Keratinocyte (primary cell): ENCODE data around the gene IVNS1ABP. TPM values are rescaled to one million over a fixed set of nuclear protein-coding genes. Genes with fewer than 3 reads are reported as not detected.

Experiments used
- DNase-seq: peaks from one replicate; pipeline ENCODE4 v3.0.0-alpha.2; 2011; ENCODE audit warnings: low read depth, missing footprints, low spot score
- FAIRE-seq: peaks from 2 replicates; lab custom pipeline; 2011; peaks lifted over from hg19 to GRCh38; lab: Jason Lieb, UNC
- H2AFZ ChIP-seq: 2 replicates; pipeline ENCODE4 v1.6.0; 2012; ENCODE audit warnings: low read length, control low read depth, inconsistent platforms; ENCODE audit not compliant: control insufficient read depth
- H3K27ac ChIP-seq: 2 replicates; pipeline ENCODE4 v1.5.1; 2011; ENCODE audit warnings: low read length; ENCODE audit not compliant: control insufficient read depth, insufficient read depth
- H3K27me3 ChIP-seq: 3 replicates; pipeline ENCODE4 v1.6.0; 2011; ENCODE audit warnings: low read length; ENCODE audit not compliant: control insufficient read depth, insufficient read depth; ENCODE audit errors: extremely low read depth
- H3K36me3 ChIP-seq, 2 experiments: 2 replicates in 1 of 2; 3 replicates in 1 of 2; pipeline ENCODE4 v1.5.1; 2011; ENCODE audit warnings: low read length in 2 of 2, mild to moderate bottlenecking in 1 of 2; ENCODE audit not compliant: control insufficient read depth in 2 of 2, insufficient read depth in 2 of 2; ENCODE audit errors: extremely low read depth in 1 of 2
- H3K4me1 ChIP-seq: 3 replicates; pipeline ENCODE4 v1.5.1; 2011; ENCODE audit warnings: low read length; ENCODE audit not compliant: control insufficient read depth, insufficient read depth; ENCODE audit errors: extremely low read depth
- H3K4me2 ChIP-seq: 3 replicates; pipeline ENCODE4 v1.6.0; 2011; ENCODE audit warnings: low read depth, low read length; ENCODE audit not compliant: control insufficient read depth, insufficient read depth; ENCODE audit errors: extremely low read depth
- H3K4me3 ChIP-seq, 3 experiments: fragments of 200-600 bp in 1 of 3; sonication (generic) in 1 of 3; 2 replicates in 2 of 3; 3 replicates in 1 of 3; pipeline ENCODE4 v1.5.1; 2011 to 2016; ENCODE audit warnings: low read length in 3 of 3, mild to moderate bottlenecking in 3 of 3, control low read depth in 2 of 3, inconsistent platforms in 1 of 3, low read depth in 1 of 3, mixed read lengths in 1 of 3, mixed run types in 1 of 3, moderate library complexity in 1 of 3; ENCODE audit not compliant: control insufficient read depth in 2 of 3, insufficient read depth in 2 of 3; ENCODE audit errors: extremely low read depth in 1 of 3
- H3K79me2 ChIP-seq: 2 replicates; pipeline ENCODE4 v1.6.0; 2012; ENCODE audit warnings: low read length; ENCODE audit not compliant: control insufficient read depth, insufficient read depth
- H3K9ac ChIP-seq: 3 replicates; pipeline ENCODE4 v1.6.0; 2011; ENCODE audit warnings: low read length; ENCODE audit not compliant: control insufficient read depth, insufficient read depth; ENCODE audit errors: extremely low read depth
- H3K9me1 ChIP-seq: 3 replicates; pipeline ENCODE4 v1.6.0; 2011; ENCODE audit warnings: low read length; ENCODE audit not compliant: control insufficient read depth, insufficient read depth; ENCODE audit errors: extremely low read depth
- H3K9me3 ChIP-seq: 2 replicates; pipeline ENCODE4 v1.5.1; 2012; ENCODE audit warnings: low read depth, low read length; ENCODE audit not compliant: control insufficient read depth
- H4K20me1 ChIP-seq: 3 replicates; pipeline ENCODE4 v1.6.0; 2011; ENCODE audit warnings: low read length; ENCODE audit not compliant: control insufficient read depth, insufficient read depth; ENCODE audit errors: extremely low read depth
- CTCF ChIP-seq, 3 experiments: IDR thresholded peaks in 1 of 3; conservative IDR thresholded peaks in 1 of 3; optimal IDR thresholded peaks in 1 of 3; 2 replicates in 2 of 3; 3 replicates in 1 of 3; pipeline versions ENCODE3 to v1.5.1; 2011; ENCODE audit warnings: low read length in 3 of 3, mild to moderate bottlenecking in 3 of 3, moderate library complexity in 2 of 3, control low read depth in 1 of 3, inconsistent platforms in 1 of 3; ENCODE audit not compliant: insufficient read depth in 2 of 3; ENCODE audit errors: extremely low read depth in 1 of 3
- EZH2 ChIP-seq: IDR thresholded peaks from one replicate; pipeline ENCODE4 v1.6.1; 2012; ENCODE audit warnings: inconsistent platforms, mild to moderate bottlenecking, low read length, moderate library complexity
- dilution Hi-C: fragments of 300-500 bp; cut with MboI; formaldehyde crosslinking; loops from one replicate; pipeline ENCODE4 v1.7.0; 2020; ENCODE audit warnings: low sequenced_read_pairs; ENCODE audit not compliant: extremely low pct_ligation_motif_present
- polyA plus RNA-seq, 5 experiments: library from polyadenylated mRNA; depleted of rRNA in 3 of 5; stranded (reverse) in 3 of 5; stranded (forward) in 1 of 5; unstranded in 1 of 5; fragments of >200 nt; gene quantifications; 1 replicate in 1 of 5; 2 replicates in 3 of 5; 3 replicates in 1 of 5; pipeline versions ENCODE4 v1.2.1 to v1.2.3, GENCODE V29; 2011 to 2012; ENCODE audit warnings: missing spikeins in 2 of 5, low read depth in 1 of 5, low replicate concordance in 1 of 5

Gene IVNS1ABP
- polyA plus RNA-seq, 1 donor (not counting 4 experiments of a cell fraction or from before 2014, with no cell fraction given), result 162 TPM

- peak overlapping the region; percentile 79 for H3K4me2 ChIP-seq
- FAIRE-seq (no peak), DNase-seq (no peak)
- H3K27me3 ChIP-seq, result no peaks in the 10 kb centered on the region
- no peaks in the 10 kb centered on the region for H3K9me3 ChIP-seq
- TF ChIP-seq CTCF (optimal IDR thresholded peaks at IDR 0.05 in 1 of 3, IDR thresholded peaks at IDR 0.05 in 1 of 3, conservative IDR thresholded peaks at IDR 0.05 in 1 of 3; ENCODE audit: extremely low read depth in 1 of 3, insufficient read depth in 2 of 3, low read length in 3 of 3) (no peak), EZH2 (no peak)
- peaks cover 30% of the 10 kb centered on the region for H3K79me2 ChIP-seq
- no peaks in the 10 kb centered on the region for H3K9me1 ChIP-seq
- dilution Hi-C loops, result no loop called here
- no peaks in the 10 kb centered on the region for H3K36me3 ChIP-seq
- H3K4me1 ChIP-seq, result peaks cover 17% of the 10 kb centered on the region
- H3K27ac ChIP-seq, result no peak overlapping the region
- peaks cover 11% of the 10 kb centered on the region for H4K20me1 ChIP-seq
- no peak overlapping the region for H2AFZ ChIP-seq
- H3K4me3 ChIP-seq, result peak overlapping the region in 1 of 3 experiments; percentile 26
- H3K9ac ChIP-seq, result no peak overlapping the region
These were observed 2.1 kb upstream of the IVNS1ABP start for GRCh38 chr1:185319139-185319475.

- no peaks in the 10 kb centered on the region for H3K27me3 ChIP-seq
- H3K79me2 ChIP-seq, result peaks cover 35% of the 10 kb centered on the region
- peak overlapping the region; percentile 90 for H3K9ac ChIP-seq
- H3K36me3 ChIP-seq, result no peaks in the 10 kb centered on the region
- peak overlapping the region; percentile 58 to 96 (median 65) for H3K4me3 ChIP-seq
- peaks cover 11% of the 10 kb centered on the region for H4K20me1 ChIP-seq
- dilution Hi-C loops, result no loop called here
- peaks cover 20% of the 10 kb centered on the region for H3K4me1 ChIP-seq
- H3K9me1 ChIP-seq, result no peaks in the 10 kb centered on the region
- peak overlapping the region; percentile 67 for H2AFZ ChIP-seq
- TF ChIP-seq EZH2, result no peak
- TF ChIP-seq CTCF (optimal IDR thresholded peaks at IDR 0.05 in 1 of 3, IDR thresholded peaks at IDR 0.05 in 1 of 3, conservative IDR thresholded peaks at IDR 0.05 in 1 of 3; ENCODE audit: extremely low read depth in 1 of 3, insufficient read depth in 2 of 3, low read length in 3 of 3), result no peak
- DNase-seq (no peak), FAIRE-seq (no peak)
- H3K27ac ChIP-seq, result peak overlapping the region; percentile 95
- H3K4me2 ChIP-seq, result peak overlapping the region; percentile 79
- no peaks in the 10 kb centered on the region for H3K9me3 ChIP-seq
These were observed 1.5 kb upstream of the IVNS1ABP start for GRCh38 chr1:185318431-185319138.
